Measurements from ENCODE around the gene TEX55.
"Not testable (repeated sequence)": the region's sequence is repeated elsewhere in the genome, so short reads cannot be mapped to it uniquely, and the experiment has no call there.

Gene TEX55

DNA sequence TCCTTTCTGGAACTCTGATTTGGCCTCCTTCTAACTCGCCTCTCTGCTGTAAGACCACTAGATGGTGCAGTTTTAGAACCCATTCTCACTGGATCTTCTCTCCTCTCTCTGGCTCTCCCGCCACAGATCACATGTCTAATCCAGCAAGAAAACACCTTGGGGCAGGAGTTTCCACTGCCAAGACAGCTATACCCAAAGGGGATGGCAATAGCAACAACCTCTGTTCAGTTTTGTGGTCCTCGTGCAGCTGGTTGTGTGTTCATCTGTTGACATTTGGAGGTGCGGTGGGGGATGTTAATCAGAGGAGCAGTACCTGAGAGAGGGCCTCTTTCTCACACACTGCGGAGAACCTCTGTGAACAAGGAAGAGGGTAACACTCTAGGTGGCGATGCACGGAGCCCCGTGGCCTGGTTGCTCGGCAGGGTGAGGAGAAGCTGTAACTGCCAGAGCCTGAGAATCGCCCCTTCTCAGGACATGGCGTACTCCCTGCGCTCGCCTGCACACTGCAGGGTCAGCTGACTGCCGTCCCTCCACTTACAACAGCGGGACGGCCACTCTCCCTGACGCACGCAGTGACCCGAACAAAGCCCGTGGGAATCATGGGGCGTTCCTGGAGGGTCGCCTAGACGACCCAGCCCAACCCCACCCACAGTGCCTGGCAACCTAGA lies at the start of gene TEX55:
TEX55 (plus strand) TSS at position 666 of the 668 bp plus-strand sequence. CDS start 25 bp downstream, outside the sequence.
- no peak within 1 kb of the TSS for H3K4me3 ChIP-seq (ENCODE audit: low read depth, low read length)

DNA sequence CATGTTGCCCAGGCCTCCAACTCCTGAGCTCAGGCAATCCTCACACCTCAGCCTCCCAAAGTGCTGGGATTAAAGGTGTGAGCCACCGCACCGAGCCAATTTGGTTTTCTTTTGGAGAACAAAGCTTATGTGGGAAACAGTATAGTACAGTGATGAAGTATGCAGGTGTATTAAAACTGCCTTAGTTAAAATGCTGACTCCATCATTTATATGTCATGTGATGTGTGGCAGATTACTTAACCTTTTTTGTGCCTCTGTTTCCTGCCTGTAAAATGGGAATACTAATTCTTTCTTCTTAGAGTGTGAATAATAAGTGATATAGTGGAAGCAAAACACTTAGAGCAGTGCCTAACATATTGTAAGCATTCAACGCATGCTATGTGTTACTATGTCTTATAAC lies 48.0 kb upstream of the TEX55 start:
- no peak overlapping the region for H3K4me3 ChIP-seq (ENCODE audit: low read depth, low read length)
- TF ChIP-seq, protein P1, sequence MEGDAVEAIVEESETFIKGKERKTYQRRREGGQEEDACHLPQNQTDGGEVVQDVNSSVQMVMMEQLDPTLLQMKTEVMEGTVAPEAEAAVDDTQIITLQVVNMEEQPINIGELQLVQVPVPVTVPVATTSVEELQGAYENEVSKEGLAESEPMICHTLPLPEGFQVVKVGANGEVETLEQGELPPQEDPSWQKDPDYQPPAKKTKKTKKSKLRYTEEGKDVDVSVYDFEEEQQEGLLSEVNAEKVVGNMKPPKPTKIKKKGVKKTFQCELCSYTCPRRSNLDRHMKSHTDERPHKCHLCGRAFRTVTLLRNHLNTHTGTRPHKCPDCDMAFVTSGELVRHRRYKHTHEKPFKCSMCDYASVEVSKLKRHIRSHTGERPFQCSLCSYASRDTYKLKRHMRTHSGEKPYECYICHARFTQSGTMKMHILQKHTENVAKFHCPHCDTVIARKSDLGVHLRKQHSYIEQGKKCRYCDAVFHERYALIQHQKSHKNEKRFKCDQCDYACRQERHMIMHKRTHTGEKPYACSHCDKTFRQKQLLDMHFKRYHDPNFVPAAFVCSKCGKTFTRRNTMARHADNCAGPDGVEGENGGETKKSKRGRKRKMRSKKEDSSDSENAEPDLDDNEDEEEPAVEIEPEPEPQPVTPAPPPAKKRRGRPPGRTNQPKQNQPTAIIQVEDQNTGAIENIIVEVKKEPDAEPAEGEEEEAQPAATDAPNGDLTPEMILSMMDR (IDR thresholded peaks at IDR 0.05; ENCODE audit: borderline replicate concordance, insufficient read depth, low read depth, low read length): no peak

More for the DNA sequence above, at the start of gene TEX55:
- TF ChIP-seq, protein P1 (IDR thresholded peaks at IDR 0.05; ENCODE audit: borderline replicate concordance, insufficient read depth, low read depth, low read length): peak; percentile 64

GRCh38 chr3:119098619-119099222 lies 47.2 kb upstream of the TEX55 start:
- TF ChIP-seq, protein P1 (IDR thresholded peaks at IDR 0.05; ENCODE audit: borderline replicate concordance, insufficient read depth, low read depth, low read length): peak; percentile 44; the same call in 1 of the 2 replicates
- no peak overlapping the region for H3K4me3 ChIP-seq (ENCODE audit: low read depth, low read length)

DNA sequence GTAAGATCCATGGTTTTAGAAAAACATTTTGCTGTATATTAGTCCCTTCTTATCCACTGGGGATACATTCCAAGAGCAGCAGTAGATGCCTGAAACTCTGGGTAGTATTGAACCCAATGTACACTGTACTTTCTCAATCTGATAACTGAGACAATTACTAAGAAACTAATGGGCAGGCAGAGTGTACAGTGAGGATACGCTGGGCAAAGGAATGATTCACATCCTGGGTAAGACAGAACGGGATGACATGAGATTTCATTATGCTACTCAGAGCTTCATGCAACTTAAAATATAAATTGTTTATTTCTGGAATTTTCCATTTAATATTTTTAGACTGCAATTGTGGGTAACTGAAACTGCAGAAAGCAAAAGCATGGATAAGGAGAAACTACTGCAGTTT lies 46.2 kb upstream of the TEX55 start:
- H3K4me3 ChIP-seq (ENCODE audit: low read depth, low read length): no peak overlapping the region
- TF ChIP-seq, protein P1 (IDR thresholded peaks at IDR 0.05; ENCODE audit: borderline replicate concordance, insufficient read depth, low read depth, low read length): no peak

DNA sequence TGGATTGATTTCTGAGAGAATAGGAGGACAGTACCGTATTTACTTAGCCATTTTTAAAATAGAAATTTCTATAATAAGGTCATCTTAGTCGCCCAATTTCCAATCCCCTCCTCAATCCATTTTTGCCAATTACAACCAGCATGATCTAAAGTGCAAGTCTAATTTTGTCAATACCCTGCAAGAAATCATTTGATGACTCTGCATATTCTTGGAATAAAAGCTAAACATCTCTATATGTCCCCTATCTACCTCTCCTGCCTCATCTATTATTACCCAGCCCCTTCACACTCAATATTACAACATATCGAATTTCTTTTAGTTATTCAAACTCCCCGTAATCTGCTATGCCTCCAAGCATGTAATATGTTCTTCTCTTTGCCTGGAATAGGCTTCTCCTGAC lies 41.9 kb upstream of the TEX55 start:
- no peak overlapping the region for H3K4me3 ChIP-seq (ENCODE audit: low read depth, low read length)

DNA sequence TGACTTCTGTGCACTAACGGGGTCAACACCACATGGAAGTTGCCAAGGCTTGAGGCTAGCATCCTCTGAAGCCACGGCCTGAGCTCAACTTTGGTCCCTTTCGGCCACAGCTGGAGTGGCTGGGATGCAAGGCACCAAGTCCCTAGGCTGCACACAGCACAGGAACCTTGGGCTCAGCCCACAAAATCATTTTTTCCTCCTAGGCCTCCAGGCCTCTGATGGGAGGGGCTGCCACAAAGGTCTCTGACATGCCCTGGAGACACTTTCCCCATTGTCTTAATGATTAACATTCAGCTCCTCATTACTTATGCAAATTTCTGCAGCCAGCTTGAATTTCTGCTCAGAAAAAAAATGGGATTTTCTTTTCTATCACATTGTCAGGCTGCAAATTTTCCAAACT lies 27.6 kb upstream of the TEX55 start:
- H3K4me3 ChIP-seq (ENCODE audit: low read depth, low read length): not testable (repeated sequence)

More for the DNA sequence above, 41.9 kb upstream of the TEX55 start:
- TF ChIP-seq, protein P1 (IDR thresholded peaks at IDR 0.05; ENCODE audit: borderline replicate concordance, insufficient read depth, low read depth, low read length): no peak

DNA sequence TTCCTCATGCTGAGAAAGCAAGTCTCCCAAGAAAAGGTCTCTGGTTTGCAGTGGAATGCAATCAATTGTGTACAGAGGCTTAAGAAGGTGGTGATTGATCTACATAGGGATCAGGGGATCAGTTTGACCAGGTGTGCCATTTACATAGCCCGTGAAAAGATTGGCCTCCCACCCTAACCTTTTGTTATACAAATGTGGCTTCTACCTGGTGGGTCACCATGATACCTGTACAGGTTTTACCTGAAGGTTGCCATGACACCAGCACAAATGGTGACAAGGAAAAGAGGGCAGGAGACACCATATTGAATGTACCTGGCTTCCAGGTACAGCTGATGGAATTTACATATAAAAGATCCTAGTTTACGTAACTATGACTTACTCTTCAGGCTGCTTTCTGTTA lies 25.5 kb upstream of the TEX55 start:
- TF ChIP-seq, protein P1 (IDR thresholded peaks at IDR 0.05; ENCODE audit: borderline replicate concordance, insufficient read depth, low read depth, low read length): no peak
- no peak overlapping the region for H3K4me3 ChIP-seq (ENCODE audit: low read depth, low read length)
